GM21825 (cell line): Measurements from ENCODE around the gene APOBEC3H.

ENCODE experiments used
- ATAC-seq: cut with Tn5 transposase; IDR thresholded peaks from one replicate; pipeline ENCODE4 v1.9.1; 2021; ENCODE audit warnings: mild to moderate bottlenecking, moderate library complexity; ENCODE audit not compliant: unreplicated experiment

APOBEC3H gene

GRCh38 chr22:39106326-39106725 is 9.3 kb downstream of the APOBEC3H start:
- ATAC-seq = no peak

DNA sequence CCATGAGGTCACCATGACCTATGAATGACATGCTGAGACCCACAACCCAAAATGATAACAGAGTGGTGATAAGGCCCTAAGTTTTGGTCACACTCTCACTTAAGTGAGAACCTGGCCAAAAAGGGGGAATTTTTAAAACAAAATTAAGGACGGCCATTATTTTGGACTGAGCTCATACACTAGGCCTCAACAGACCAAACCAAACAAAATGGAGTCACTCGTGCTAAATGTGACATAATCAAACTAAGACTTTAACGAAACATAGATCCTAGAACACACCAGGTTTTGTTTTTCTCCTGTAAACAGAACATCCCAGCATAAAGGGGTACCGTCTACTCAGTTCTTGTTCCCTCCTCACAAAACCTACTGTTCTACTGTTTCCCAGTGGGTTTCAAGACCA is 11.4 kb downstream of the APOBEC3H start:
- ATAC-seq = no peak

- ATAC-seq = no peak
Measured at GRCh38 chr22:39109361-39109760, 12.3 kb downstream of the APOBEC3H start.

DNA sequence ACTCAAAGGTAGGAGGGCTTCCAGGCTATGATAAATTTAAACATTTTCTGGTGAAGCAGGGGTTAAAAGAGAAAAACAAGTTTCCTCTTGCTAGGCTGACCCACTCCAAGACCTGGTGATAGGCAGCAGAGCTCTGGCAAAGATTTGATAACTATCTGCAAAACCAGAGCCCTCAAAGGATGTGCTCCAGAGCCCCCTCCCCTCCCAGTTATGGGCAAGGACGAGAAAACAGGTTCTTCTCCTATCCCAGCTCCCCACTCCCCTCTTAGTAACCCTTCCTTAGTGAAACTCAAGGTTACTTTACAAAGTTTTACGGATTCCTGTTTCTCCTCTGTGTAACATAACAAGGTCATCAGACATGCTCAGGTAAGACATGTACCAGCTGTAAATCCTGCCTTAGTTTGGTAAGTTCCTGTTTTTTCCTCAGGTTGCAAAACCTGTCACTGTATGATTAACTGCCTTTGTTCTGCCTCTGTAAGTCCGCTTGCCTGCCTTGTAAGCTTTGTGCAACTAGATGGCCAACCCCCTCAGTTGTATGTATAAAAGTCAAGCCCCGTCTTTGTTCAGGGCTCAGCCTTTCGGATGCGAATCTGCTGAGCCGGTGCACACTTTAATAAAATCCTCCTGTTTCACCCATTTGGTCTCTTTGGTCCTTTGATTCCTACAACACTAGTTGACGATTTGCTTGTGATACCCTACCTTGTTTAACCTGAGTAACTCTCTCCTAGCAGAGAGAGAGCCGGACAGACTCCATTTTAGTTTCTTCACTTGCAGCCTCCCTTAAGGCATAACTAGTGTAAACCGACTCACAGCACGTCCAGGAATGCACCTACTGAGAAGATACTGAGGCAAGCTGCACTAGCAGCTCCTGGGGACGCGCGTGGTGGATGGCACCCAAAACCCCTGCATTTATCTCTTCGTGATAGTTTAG is 13.9 kb downstream of the APOBEC3H start:
- no peak for ATAC-seq

DNA sequence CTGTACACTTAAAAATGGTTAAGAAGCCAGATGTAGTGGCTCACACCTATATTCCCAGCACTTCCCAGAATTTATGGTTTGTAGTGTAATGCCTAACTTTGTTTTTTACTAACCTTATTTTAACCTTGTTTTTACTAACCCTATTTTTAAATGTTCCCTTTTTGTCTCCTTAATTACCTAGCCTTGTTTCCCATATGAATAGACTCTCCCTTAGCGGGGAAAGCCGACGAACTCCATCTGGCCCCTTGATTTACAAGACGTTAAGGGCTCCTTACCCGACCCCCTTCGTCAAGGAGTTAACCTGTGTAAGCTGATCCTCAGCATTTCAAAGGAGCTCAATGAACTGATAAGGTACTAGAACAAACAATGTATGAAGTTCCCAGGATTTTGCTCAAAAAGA is 17.1 kb downstream of the APOBEC3H start:
- ATAC-seq = no peak

GRCh38 chr22:39115570-39115969 is 18.5 kb downstream of the APOBEC3H start:
- no peak for ATAC-seq

DNA sequence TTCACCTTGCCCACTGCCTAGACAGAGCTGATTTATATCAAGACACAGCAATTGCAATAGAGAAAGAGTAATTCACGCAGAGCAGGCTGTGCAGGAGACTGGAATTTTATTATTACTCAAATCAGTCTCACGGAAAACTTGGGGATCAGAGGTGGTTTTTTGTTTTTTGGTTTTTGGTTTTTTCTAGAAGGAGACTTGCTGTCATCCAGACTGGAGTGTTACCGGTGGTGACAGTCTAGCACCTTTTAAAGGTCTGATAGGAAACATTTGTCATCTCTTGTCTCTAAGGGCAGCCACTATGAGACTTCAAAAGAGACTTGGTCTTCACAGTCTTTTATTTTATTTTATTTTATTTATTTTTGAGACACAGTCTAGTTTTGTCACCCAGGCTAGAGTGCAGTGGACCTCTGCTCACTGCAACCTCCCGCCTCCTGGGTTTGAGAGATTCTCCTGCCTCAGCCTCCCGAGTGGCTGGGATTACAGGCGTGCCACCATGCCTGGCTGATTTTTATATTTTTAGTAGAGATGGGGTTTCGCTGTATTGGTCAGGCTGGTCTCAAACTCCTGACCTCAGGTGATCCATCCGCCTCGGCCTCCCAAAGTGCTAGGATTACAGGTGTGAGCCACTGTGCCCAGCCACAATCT is 19.1 kb downstream of the APOBEC3H start:
- no peak for ATAC-seq

DNA sequence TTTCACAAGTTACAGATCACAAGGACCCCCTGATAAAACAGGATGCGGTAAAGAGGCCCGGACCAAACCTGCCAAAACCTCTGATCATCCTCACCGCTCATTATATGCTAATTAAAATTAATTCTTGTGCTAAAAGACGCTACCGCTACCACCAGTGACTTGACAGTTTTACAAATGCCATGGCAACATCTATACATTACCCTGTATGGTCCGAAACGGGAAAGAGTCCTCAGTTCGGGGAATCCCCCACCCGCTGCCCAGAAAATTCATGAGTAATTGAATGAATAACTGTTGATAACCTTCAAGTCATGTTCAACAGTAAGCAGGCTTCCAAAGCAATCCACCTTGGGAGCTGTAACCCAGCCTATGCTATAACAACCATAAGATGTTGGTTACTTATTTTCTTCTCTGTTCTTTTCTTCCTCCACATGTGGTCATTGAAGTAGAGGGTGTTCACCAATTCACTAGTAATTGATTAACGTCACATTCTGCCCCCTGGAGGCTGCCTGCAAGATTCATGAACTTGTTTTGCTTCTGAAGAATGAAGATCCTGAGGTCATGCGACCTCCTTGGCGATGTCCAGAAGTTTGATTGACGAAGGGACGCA is 20.6 kb downstream of the APOBEC3H start:
- peak; percentile 45 for ATAC-seq

GRCh38 chr22:39120983-39121382 is 23.9 kb downstream of the APOBEC3H start:
- no peak for ATAC-seq

DNA sequence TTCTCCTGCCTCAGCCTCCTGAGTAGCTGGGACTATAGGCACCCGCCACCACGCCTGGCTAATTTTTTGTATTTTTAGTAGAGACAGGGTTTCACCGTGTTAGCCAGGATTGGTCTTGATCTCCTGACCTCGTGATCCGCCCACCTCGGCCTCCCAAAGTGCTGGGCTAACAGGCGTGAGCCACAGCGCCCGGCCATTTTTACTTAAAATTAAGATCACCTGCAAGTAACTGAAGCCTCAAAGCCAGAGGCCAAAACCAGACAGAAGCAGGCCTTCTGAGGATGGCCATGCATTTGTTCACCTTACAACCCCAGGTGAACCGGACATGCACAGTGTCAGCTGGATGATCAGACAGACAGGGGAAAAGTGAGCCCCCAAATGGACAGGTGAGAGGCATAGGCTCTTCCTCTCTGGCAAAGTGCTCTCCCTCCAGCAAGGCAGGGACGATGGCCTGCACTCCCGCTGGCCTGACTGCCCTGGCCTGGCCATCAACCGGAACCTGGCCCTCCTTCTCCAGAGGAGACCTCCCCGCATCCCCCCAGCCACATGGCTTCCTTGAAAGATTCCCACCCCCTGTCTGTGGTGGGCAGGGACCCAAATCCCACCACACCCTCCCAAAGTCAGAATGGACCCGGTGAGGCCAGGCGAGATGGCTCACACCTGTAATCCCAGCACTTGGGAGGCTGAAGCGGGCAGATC is 25.9 kb downstream of the APOBEC3H start:
- no peak for ATAC-seq

- ATAC-seq = no peak
Measured at GRCh38 chr22:39123751-39124581, 26.9 kb downstream of the APOBEC3H start.

DNA sequence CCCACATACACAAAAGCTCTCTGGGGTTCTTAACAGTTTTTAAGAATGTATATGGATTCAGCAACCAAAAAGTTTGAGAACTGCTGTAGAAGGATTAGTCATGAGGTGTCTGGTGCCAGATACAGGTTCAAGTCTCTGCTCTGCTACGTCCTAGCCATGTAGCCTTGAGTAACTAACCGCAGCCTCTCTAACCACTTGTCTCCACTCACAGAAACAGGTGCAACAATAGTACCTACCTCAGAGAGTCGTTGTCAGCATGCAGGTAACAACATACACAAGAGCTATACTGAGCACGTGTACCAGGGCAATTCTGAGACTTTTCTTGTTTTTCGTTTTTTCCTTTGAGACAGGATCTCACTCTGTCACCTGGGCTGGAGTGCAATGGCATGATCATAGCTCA is 28.6 kb downstream of the APOBEC3H start:
- no peak for ATAC-seq

DNA sequence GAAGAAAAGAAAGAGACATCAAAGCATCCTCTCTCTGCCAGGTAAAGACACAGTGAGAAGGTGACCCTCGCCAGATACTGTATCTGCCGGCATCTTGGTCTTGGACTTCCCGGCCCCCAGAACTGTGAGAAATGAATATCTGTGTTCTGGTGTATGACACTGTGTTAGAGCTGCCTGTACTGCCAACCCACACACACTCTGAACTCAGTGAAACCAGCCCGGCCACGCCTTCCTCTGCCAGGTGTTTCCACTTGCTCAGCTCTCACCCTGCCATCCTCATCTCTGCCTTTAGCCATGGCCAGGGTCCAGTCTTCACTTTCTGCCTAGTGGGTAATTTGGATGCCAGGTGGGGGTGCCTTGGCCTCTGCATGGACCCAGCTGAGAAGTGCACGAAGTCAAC is 31.5 kb downstream of the APOBEC3H start:
- ATAC-seq = no peak

GRCh38 chr22:39129081-39129480 is 32.0 kb downstream of the APOBEC3H start:
- ATAC-seq = no peak

- no peak for ATAC-seq
Measured at GRCh38 chr22:39129746-39130145, 32.7 kb downstream of the APOBEC3H start.

- ATAC-seq = no peak
Measured at GRCh38 chr22:39130152-39130704, 33.2 kb downstream of the APOBEC3H start.

GRCh38 chr22:39130892-39131855 is 34.1 kb downstream of the APOBEC3H start:
- no peak for ATAC-seq

- ATAC-seq = no peak
Measured at GRCh38 chr22:39132281-39132680, 35.2 kb downstream of the APOBEC3H start.
